Endothelial cell (in vitro differentiated cells): Measurements from ENCODE around the gene BZW2. TPM values are rescaled to one million over a fixed set of nuclear protein-coding genes. Genes with fewer than 3 reads are reported as not detected.

Source experiments
- DNase-seq: peaks from one replicate; pipeline ENCODE4 v3.0.0; 2021; ENCODE audit warnings: low spot score
- H3K27ac Mint-ChIP-seq: one replicate; pipeline ENCODE4 v1.8.0; 2021; ENCODE audit warnings: mixed read lengths, inconsistent platforms; ENCODE audit not compliant: unreplicated experiment
- H3K27me3 Mint-ChIP-seq: one replicate; pipeline ENCODE4 v1.8.0; 2021; ENCODE audit warnings: mild to moderate bottlenecking, moderate library complexity, mixed read lengths, inconsistent platforms; ENCODE audit not compliant: unreplicated experiment
- H3K36me3 Mint-ChIP-seq: one replicate; pipeline ENCODE4 v1.8.0; 2021; ENCODE audit warnings: mild to moderate bottlenecking, low read depth, mixed read lengths, inconsistent platforms; ENCODE audit not compliant: unreplicated experiment
- H3K4me1 Mint-ChIP-seq: one replicate; pipeline ENCODE4 v1.8.0; 2021; ENCODE audit warnings: mild to moderate bottlenecking, mixed read lengths, inconsistent platforms; ENCODE audit not compliant: unreplicated experiment
- H3K4me3 Mint-ChIP-seq: one replicate; pipeline ENCODE4 v1.8.0; 2021; ENCODE audit warnings: mild to moderate bottlenecking, mixed read lengths, inconsistent platforms; ENCODE audit not compliant: unreplicated experiment
- H3K9me3 Mint-ChIP-seq: one replicate; pipeline ENCODE4 v1.8.0; 2021; ENCODE audit warnings: mixed read lengths, inconsistent platforms; ENCODE audit not compliant: unreplicated experiment
- CTCF ChIP-seq: fragments of 200-600 bp; sonication (generic); IDR thresholded peaks from one replicate; pipeline ENCODE4 v1.5.0; 2021; ENCODE audit warnings: antibody characterized with exemption; ENCODE audit not compliant: unreplicated experiment
- total RNA-seq: library from RNA; stranded (reverse); fragmentation: NEBNext Ultra II Directional; extraction: Animal tissue kit (Norgen Biotek cat#: 25700); gene quantifications from one replicate; pipeline ENCODE4 v1.2.1, GENCODE V29; 2021; ENCODE audit not compliant: unreplicated experiment

Gene BZW2
- total RNA-seq, 1 donor from 2014 or later = 141 TPM

GRCh38 chr7:16660702-16661464, 14.9 kb downstream of the BZW2 start:
- no peak for DNase-seq
- Mint-ChIP-seq H3K27me3 (no peaks in the 10 kb centered on the region), H3K9me3 (no peaks in the 10 kb centered on the region), H3K36me3 (peaks cover 7% of the 10 kb centered on the region), H3K4me3 (no peak overlapping the region), H3K27ac (no peak overlapping the region), H3K4me1 (peaks cover 39% of the 10 kb centered on the region)
- no peak for TF ChIP-seq CTCF

DNA sequence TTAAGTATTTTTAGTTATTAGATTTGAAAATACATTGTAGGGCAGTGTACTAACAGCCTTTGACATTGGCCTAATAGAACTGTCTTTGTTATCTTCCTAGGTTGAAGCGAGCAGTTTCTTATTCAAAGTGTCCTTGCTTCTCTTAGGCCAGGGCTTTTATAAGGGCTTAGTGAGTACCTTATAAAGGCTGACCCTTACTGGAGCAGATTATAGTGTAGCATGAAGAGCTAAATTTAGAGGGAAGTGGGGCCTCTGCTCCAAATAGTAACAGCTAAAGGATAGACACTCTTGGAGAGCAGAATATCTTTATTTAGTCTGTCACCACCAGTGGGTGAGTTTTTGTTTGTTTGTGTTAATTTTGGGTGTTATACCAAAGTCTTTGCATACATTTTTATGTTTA, 15.9 kb downstream of the BZW2 start:
- no peak overlapping the region for H3K4me3 Mint-ChIP-seq
- peak overlapping the region; percentile 9 for H3K27ac Mint-ChIP-seq
- no peaks in the 10 kb centered on the region for H3K9me3 Mint-ChIP-seq
- no peak for TF ChIP-seq CTCF
- H3K36me3 Mint-ChIP-seq = peaks cover 7% of the 10 kb centered on the region
- H3K4me1 Mint-ChIP-seq = peaks cover 30% of the 10 kb centered on the region
- H3K27me3 Mint-ChIP-seq = peaks cover 1% of the 10 kb centered on the region
- no peak for DNase-seq

DNA sequence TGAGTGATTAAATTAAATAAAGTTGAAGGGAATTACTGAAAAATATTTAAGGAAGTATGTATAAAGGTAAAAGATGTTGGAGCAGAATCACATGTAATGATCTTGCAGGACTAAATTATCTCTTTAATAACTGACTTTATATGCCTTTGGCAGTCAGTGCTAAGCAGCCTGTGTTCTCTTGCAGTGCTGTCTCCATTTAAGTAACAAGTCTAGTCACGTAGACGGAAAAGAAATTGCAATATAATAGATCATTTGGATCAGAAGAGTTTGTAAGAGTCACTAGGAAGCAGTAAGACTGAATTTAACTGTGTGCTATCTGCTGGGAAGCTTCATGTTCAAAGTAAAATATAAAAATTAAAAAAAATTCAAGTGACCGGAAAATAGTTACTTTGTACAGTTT, 21.4 kb downstream of the BZW2 start:
- Mint-ChIP-seq H3K27ac (no peak overlapping the region), H3K4me1 (peaks cover 12% of the 10 kb centered on the region), H3K36me3 (peaks cover 21% of the 10 kb centered on the region), H3K27me3 (peaks cover 4% of the 10 kb centered on the region), H3K9me3 (no peaks in the 10 kb centered on the region), H3K4me3 (no peak overlapping the region)
- no peak for DNase-seq
- no peak for TF ChIP-seq CTCF

- no peak for TF ChIP-seq CTCF
- Mint-ChIP-seq H3K9me3 (no peaks in the 10 kb centered on the region), H3K36me3 (peaks cover 29% of the 10 kb centered on the region), H3K4me1 (peaks cover 9% of the 10 kb centered on the region), H3K4me3 (no peak overlapping the region), H3K27ac (no peak overlapping the region), H3K27me3 (peaks cover 4% of the 10 kb centered on the region)
- no peak for DNase-seq
These were observed 22.3 kb downstream of the BZW2 start for GRCh38 chr7:16668049-16668858.

DNA sequence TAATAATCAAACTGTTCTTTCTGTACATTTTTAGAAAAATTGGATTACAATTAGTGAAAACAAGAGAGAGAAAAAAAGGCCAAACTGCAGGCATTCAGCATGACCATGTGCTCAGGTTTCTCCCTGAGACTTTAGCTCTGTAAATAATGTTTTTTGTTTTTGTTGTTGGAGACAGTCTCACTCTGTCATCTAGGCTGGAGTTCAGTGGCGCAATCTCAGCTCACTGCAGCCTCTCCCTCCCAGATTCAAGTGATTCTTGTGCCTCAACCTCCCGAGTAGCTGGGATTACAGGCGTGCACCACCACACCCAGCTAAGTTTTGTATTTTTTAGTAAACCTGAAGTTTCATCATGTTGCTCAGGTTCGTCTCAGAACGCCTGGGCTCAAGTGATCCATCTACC, 23.0 kb downstream of the BZW2 start:
- Mint-ChIP-seq H3K4me1 (peaks cover 9% of the 10 kb centered on the region), H3K9me3 (no peaks in the 10 kb centered on the region), H3K36me3 (peaks cover 30% of the 10 kb centered on the region), H3K27ac (peak overlapping the region; percentile 70), H3K27me3 (peaks cover 4% of the 10 kb centered on the region), H3K4me3 (no peak overlapping the region)
- TF ChIP-seq CTCF = no peak
- no peak for DNase-seq
